HG02763 (cell line): ENCODE data around the gene STK10.

Source experiments
- ATAC-seq: cut with Tn5 transposase; IDR thresholded peaks from one replicate; pipeline ENCODE4 v1.9.1; 2021; ENCODE audit warnings: mild to moderate bottlenecking, moderate library complexity; ENCODE audit not compliant: unreplicated experiment

The STK10 gene

GRCh38 chr5:172189693-172190296 is 1.8 kb upstream of the STK10 start:
- ATAC-seq, result no peak

GRCh38 chr5:172188893-172189692 is 1.1 kb upstream of the STK10 start:
- ATAC-seq, result no peak

- peak; percentile 20 for ATAC-seq
These were observed 649 bp downstream of the STK10 start for GRCh38 chr5:172187118-172188032.

- no peak for ATAC-seq
These were observed 1.8 kb downstream of the STK10 start for GRCh38 chr5:172186114-172186695.

GRCh38 chr5:172185096-172185461 is 2.9 kb downstream of the STK10 start:
- ATAC-seq, result no peak

- ATAC-seq, result no peak
These were observed 4.1 kb downstream of the STK10 start for GRCh38 chr5:172183881-172184280.

GRCh38 chr5:172182291-172182690 is 5.7 kb downstream of the STK10 start:
- ATAC-seq, result no peak

GRCh38 chr5:172180936-172181335 is 7.1 kb downstream of the STK10 start:
- ATAC-seq, result no peak

GRCh38 chr5:172178991-172179989 is 8.7 kb downstream of the STK10 start:
- peak; percentile 30 for ATAC-seq

GRCh38 chr5:172178301-172178987 is 9.6 kb downstream of the STK10 start:
- no peak for ATAC-seq

GRCh38 chr5:172177176-172177575 is 10.8 kb downstream of the STK10 start:
- ATAC-seq, result no peak

- peak; percentile 60 for ATAC-seq
These were observed 12.7 kb downstream of the STK10 start for GRCh38 chr5:172175263-172175719.

- no peak for ATAC-seq
These were observed 14.4 kb downstream of the STK10 start for GRCh38 chr5:172173564-172174153.

GRCh38 chr5:172172912-172173563 is 15.0 kb downstream of the STK10 start:
- ATAC-seq, result no peak

- no peak for ATAC-seq
These were observed 16.9 kb downstream of the STK10 start for GRCh38 chr5:172171118-172171517.

GRCh38 chr5:172170251-172170701 is 17.7 kb downstream of the STK10 start:
- no peak for ATAC-seq

- no peak for ATAC-seq
These were observed 18.8 kb downstream of the STK10 start for GRCh38 chr5:172169216-172169615.

- ATAC-seq, result no peak
These were observed 19.7 kb downstream of the STK10 start for GRCh38 chr5:172168311-172168710.
